H9 (cell line): ENCODE results near the gene MIPEP. TPM values are rescaled to one million over a fixed set of nuclear protein-coding genes. Genes with fewer than 3 reads are reported as not detected.

Experiments used
- DNase-seq: peaks from one replicate; pipeline ENCODE4 v3.0.0-alpha.2; 2017
- H2AFZ ChIP-seq: one replicate; pipeline ENCODE4 v1.6.1; 2013; ENCODE audit warnings: mild to moderate bottlenecking, low read length, control low read depth, moderate library complexity
- H2AK5ac ChIP-seq: 2 replicates; pipeline ENCODE4 v1.6.1; 2013; ENCODE audit warnings: low read length, control low read depth, mixed read lengths; ENCODE audit not compliant: insufficient read length
- H2BK120ac ChIP-seq: one replicate; pipeline ENCODE4 v1.6.1; 2013; ENCODE audit warnings: low read depth, mild to moderate bottlenecking, low read length, control low read depth, inconsistent platforms; ENCODE audit not compliant: poor library complexity, severe bottlenecking
- H2BK12ac ChIP-seq: 2 replicates; pipeline ENCODE4 v1.6.1; 2013; ENCODE audit warnings: low read length, control low read depth, mixed read lengths, low read depth; ENCODE audit not compliant: insufficient read length
- H2BK15ac ChIP-seq: 2 replicates; pipeline ENCODE4 v1.6.1; 2013; ENCODE audit warnings: low read depth, low read length, control low read depth
- H2BK20ac ChIP-seq: one replicate; pipeline ENCODE4 v1.6.1; 2013; ENCODE audit warnings: low read depth, mild to moderate bottlenecking, low read length, control low read depth, inconsistent platforms; ENCODE audit not compliant: poor library complexity, severe bottlenecking
- H2BK5ac ChIP-seq: 2 replicates; pipeline ENCODE4 v1.6.1; 2013; ENCODE audit warnings: low read length, control low read depth, mixed read lengths; ENCODE audit not compliant: insufficient read length
- H3K14ac ChIP-seq: 2 replicates; pipeline ENCODE4 v1.6.1; 2013; ENCODE audit warnings: low read length, control low read depth; ENCODE audit not compliant: insufficient read depth
- H3K18ac ChIP-seq: 2 replicates; pipeline ENCODE4 v1.6.1; 2013; ENCODE audit warnings: low read depth, mild to moderate bottlenecking, mixed read lengths, low read length, control low read depth; ENCODE audit not compliant: insufficient read length
- H3K23ac ChIP-seq: 2 replicates; pipeline ENCODE4 v1.6.1; 2013; ENCODE audit warnings: low read length, control low read depth, mixed read lengths, low read depth; ENCODE audit not compliant: insufficient read length
- H3K23me2 ChIP-seq: 2 replicates; pipeline ENCODE4 v1.6.1; 2013; ENCODE audit warnings: low read depth, mild to moderate bottlenecking, mixed read lengths, low read length, control low read depth; ENCODE audit not compliant: insufficient read length, poor library complexity, severe bottlenecking
- H3K27ac ChIP-seq: 2 replicates; pipeline ENCODE4 v1.5.1; 2013; ENCODE audit warnings: low read length, control low read depth, mixed read lengths, low read depth; ENCODE audit not compliant: insufficient read length
- H3K27me3 ChIP-seq: 2 replicates; pipeline ENCODE4 v1.6.1; 2013; ENCODE audit warnings: low read length, control low read depth, inconsistent platforms; ENCODE audit not compliant: insufficient read depth
- H3K4ac ChIP-seq: 2 replicates; pipeline ENCODE4 v1.6.1; 2013; ENCODE audit warnings: low read depth, mild to moderate bottlenecking, control low read depth, inconsistent platforms, low read length, moderate library complexity
- H3K4me1 ChIP-seq: 2 replicates; pipeline ENCODE4 v1.6.1; 2013; ENCODE audit warnings: low read length, control low read depth, inconsistent platforms; ENCODE audit not compliant: insufficient read depth
- H3K4me2 ChIP-seq: 2 replicates; pipeline ENCODE4 v1.6.1; 2013; ENCODE audit warnings: low read length, control low read depth, mixed read lengths; ENCODE audit not compliant: insufficient read length, insufficient read depth
- H3K56ac ChIP-seq: 2 replicates; pipeline ENCODE4 v1.6.1; 2013; ENCODE audit warnings: low read depth, mild to moderate bottlenecking, mixed read lengths, low read length, control low read depth; ENCODE audit not compliant: insufficient read length
- H3K79me1 ChIP-seq: 2 replicates; pipeline ENCODE4 v1.6.1; 2013; ENCODE audit warnings: low read depth, mild to moderate bottlenecking, moderate library complexity, low read length, control low read depth, inconsistent platforms; ENCODE audit not compliant: insufficient read depth, poor library complexity, severe bottlenecking
- H3K79me2 ChIP-seq: 2 replicates; pipeline ENCODE4 v1.6.1; 2013; ENCODE audit warnings: low read length, control low read depth, inconsistent platforms; ENCODE audit not compliant: insufficient read depth
- H3K9ac ChIP-seq: 2 replicates; pipeline ENCODE4 v1.6.1; 2013; ENCODE audit warnings: low read length, control low read depth, mixed read lengths; ENCODE audit not compliant: insufficient read length; ENCODE audit errors: extremely low read depth
- H3K9me3 ChIP-seq: one replicate; pipeline ENCODE4 v1.6.1; 2013; ENCODE audit warnings: low read depth, low read length, inconsistent platforms; ENCODE audit not compliant: control insufficient read depth
- H3T11ph ChIP-seq: one replicate; pipeline ENCODE4 v1.6.1; 2013; ENCODE audit warnings: mild to moderate bottlenecking, low read length, control low read depth, inconsistent platforms
- H4K20me1 ChIP-seq: one replicate; pipeline ENCODE4 v1.6.1; 2013; ENCODE audit not compliant: control insufficient read depth, insufficient read length, insufficient read depth
- H4K5ac ChIP-seq: 2 replicates; pipeline ENCODE4 v1.6.1; 2013; ENCODE audit warnings: low read depth, mild to moderate bottlenecking, mixed read lengths, low read length, control low read depth; ENCODE audit not compliant: insufficient read length
- H4K8ac ChIP-seq: replicated peaks from 2 replicates; pipeline ENCODE4 v1.6.1; 2013; ENCODE audit warnings: low read length, control low read depth, mixed read lengths, low read depth; ENCODE audit not compliant: insufficient read length
- H4K91ac ChIP-seq: 2 replicates; pipeline ENCODE4 v1.6.1; 2013; ENCODE audit warnings: low read depth, mild to moderate bottlenecking, moderate library complexity, mixed read lengths, low read length, control low read depth; ENCODE audit not compliant: insufficient read length
- H3K27ac Mint-ChIP-seq, 3 experiments: 2 replicates in 2 of 3; 3 replicates in 1 of 3; pipeline ENCODE4 v1.8.0; 2020 to 2021; ENCODE audit warnings: mixed read lengths in 3 of 3, mild to moderate bottlenecking in 1 of 3, moderate library complexity in 1 of 3
- H3K27me3 Mint-ChIP-seq: 2 replicates; pipeline ENCODE4 v1.8.0; 2021; ENCODE audit warnings: low read depth, mild to moderate bottlenecking, moderate library complexity, mixed read lengths
- H3K36me3 Mint-ChIP-seq, 3 experiments: 2 replicates in 2 of 3; 3 replicates in 1 of 3; pipeline ENCODE4 v1.8.0; 2020 to 2021; ENCODE audit warnings: low read depth in 3 of 3, mixed read lengths in 3 of 3; ENCODE audit not compliant: insufficient read depth in 1 of 3
- H3K4me1 Mint-ChIP-seq, 2 experiments: 2 replicates each; pipeline ENCODE4 v1.8.0; 2020; ENCODE audit warnings: mixed read lengths in 2 of 2
- H3K4me3 Mint-ChIP-seq, 2 experiments: 2 replicates in 1 of 2; 3 replicates in 1 of 2; pipeline ENCODE4 v1.8.0; 2020 to 2021; ENCODE audit warnings: mild to moderate bottlenecking in 2 of 2, mixed read lengths in 2 of 2, moderate library complexity in 1 of 2
- H3K9me3 Mint-ChIP-seq, 2 experiments: 2 replicates in 1 of 2; 3 replicates in 1 of 2; pipeline ENCODE4 v1.8.0; 2020; ENCODE audit warnings: mild to moderate bottlenecking in 2 of 2, mixed read lengths in 2 of 2, moderate library complexity in 1 of 2
- WGBS: extraction: QIAGEN DNeasy Blood & Tissue Kit; methylation state at CpG from one replicate; pipeline ENCODE4 v1.1.7; 2013; ENCODE audit warnings: missing lambda C conversion rate, low lambda C conversion rate, mixed read lengths; ENCODE audit not compliant: insufficient read length; ENCODE audit errors: extremely low coverage; 5-methylcytosine and 5-hydroxymethylcytosine counted together
- total RNA-seq: library from RNA; stranded (reverse); gene quantifications from 2 replicates; pipeline ENCODE4 v1.2.1, GENCODE V29; 2021
- TF ChIP-seq, protein P1 (sequence below): fragments of 200-600 bp; sonication (generic); conservative IDR thresholded peaks from 3 replicates; pipeline ENCODE4 v1.8.0; 2021; ENCODE audit warnings: antibody characterized with exemption, mild to moderate bottlenecking

Gene MIPEP
- total RNA-seq, 1 experiment from 2014 or later = 18.5 TPM

GRCh38 chr13:23769401-23769800 lies 119.8 kb downstream of the MIPEP start:
- Histone ChIP-seq H2AFZ (no peak overlapping the region), H4K20me1 (no peaks in the 10 kb centered on the region), H4K5ac (no peak overlapping the region), H4K8ac (no peak overlapping the region), H3K27me3 (no peaks in the 10 kb centered on the region), H3K79me1 (no peaks in the 10 kb centered on the region), H3K4ac (no peak overlapping the region), H2BK15ac (no peak overlapping the region), H2BK120ac (no peak overlapping the region), H3K14ac (no peak overlapping the region), H3K9me3 (no peaks in the 10 kb centered on the region), H2AK5ac (no peak overlapping the region), H3K4me2 (no peak overlapping the region), H3K23me2 (no peaks in the 10 kb centered on the region), H3K23ac (no peak overlapping the region), H3T11ph (no peak overlapping the region), H2BK5ac (no peak overlapping the region), H3K56ac (no peak overlapping the region), H2BK20ac (no peak overlapping the region), H3K4me1 (no peaks in the 10 kb centered on the region), H2BK12ac (no peak overlapping the region), H4K91ac (no peak overlapping the region), H3K9ac (no peak overlapping the region), H3K18ac (no peak overlapping the region), H3K27ac (no peak overlapping the region), H3K79me2 (no peaks in the 10 kb centered on the region)
- 0 out of 7 replicates have a peak overlapping the region, but pooled peaks of 1 of the 3 experiments have one; percentile 73 for H3K27ac Mint-ChIP-seq
- DNase-seq = no peak
- TF ChIP-seq, protein P1, sequence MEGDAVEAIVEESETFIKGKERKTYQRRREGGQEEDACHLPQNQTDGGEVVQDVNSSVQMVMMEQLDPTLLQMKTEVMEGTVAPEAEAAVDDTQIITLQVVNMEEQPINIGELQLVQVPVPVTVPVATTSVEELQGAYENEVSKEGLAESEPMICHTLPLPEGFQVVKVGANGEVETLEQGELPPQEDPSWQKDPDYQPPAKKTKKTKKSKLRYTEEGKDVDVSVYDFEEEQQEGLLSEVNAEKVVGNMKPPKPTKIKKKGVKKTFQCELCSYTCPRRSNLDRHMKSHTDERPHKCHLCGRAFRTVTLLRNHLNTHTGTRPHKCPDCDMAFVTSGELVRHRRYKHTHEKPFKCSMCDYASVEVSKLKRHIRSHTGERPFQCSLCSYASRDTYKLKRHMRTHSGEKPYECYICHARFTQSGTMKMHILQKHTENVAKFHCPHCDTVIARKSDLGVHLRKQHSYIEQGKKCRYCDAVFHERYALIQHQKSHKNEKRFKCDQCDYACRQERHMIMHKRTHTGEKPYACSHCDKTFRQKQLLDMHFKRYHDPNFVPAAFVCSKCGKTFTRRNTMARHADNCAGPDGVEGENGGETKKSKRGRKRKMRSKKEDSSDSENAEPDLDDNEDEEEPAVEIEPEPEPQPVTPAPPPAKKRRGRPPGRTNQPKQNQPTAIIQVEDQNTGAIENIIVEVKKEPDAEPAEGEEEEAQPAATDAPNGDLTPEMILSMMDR = no peak
- no peak overlapping the region for H3K4me3 Mint-ChIP-seq
- no peaks in the 10 kb centered on the region for H3K27me3 Mint-ChIP-seq
- H3K9me3 Mint-ChIP-seq = no peaks in the 10 kb centered on the region
- H3K4me1 Mint-ChIP-seq = peaks cover 0 to 6% of the 10 kb centered on the region in 2 experiments
- whole genome bisulfite sequencing = no CpG with 5 or more reads among the region's 3 CpGs
- no peaks in the 10 kb centered on the region for H3K36me3 Mint-ChIP-seq
